Activated naive CD4-positive, alpha-beta T cell treated with anti-CD3 and anti-CD28 coated beads, Interleukin-2, amount 10 ng/mL, durations not matched to agents 7 days and 5 days (primary cell): ENCODE measurements around the gene DTX3L.
"Not testable (repeated sequence)": the region's sequence is repeated elsewhere in the genome, so short reads cannot be mapped to it uniquely, and the experiment has no call there.

Experiments used
- CTCF ChIA-PET: fragments of 350-600 bp; sonication (Branson Sonifier 250); formaldehyde crosslinking; loops from one replicate; lab custom pipeline; 2021; ENCODE audit warnings: antibody characterized with exemption; lab: Charles Lee
- DNase-seq: peaks from one replicate; pipeline ENCODE4 v3.0.0-alpha.2; 2020
- H3K27ac Mint-ChIP-seq: one replicate; pipeline ENCODE4 v1.8.0; 2021; ENCODE audit warnings: mild to moderate bottlenecking, moderate library complexity, mixed read lengths
- H3K27me3 Mint-ChIP-seq: one replicate; pipeline ENCODE4 v1.8.0; 2021; ENCODE audit warnings: mild to moderate bottlenecking, mixed read lengths
- H3K36me3 Mint-ChIP-seq: one replicate; pipeline ENCODE4 v1.8.0; 2021; ENCODE audit warnings: mixed read lengths
- H3K4me1 Mint-ChIP-seq: one replicate; pipeline ENCODE4 v1.8.0; 2021; ENCODE audit warnings: mixed read lengths
- H3K4me3 Mint-ChIP-seq: one replicate; pipeline ENCODE4 v1.8.0; 2021; ENCODE audit warnings: mild to moderate bottlenecking, moderate library complexity, mixed read lengths
- H3K9me3 Mint-ChIP-seq: one replicate; pipeline ENCODE4 v1.8.0; 2021; ENCODE audit warnings: mixed read lengths

The DTX3L gene

DNA sequence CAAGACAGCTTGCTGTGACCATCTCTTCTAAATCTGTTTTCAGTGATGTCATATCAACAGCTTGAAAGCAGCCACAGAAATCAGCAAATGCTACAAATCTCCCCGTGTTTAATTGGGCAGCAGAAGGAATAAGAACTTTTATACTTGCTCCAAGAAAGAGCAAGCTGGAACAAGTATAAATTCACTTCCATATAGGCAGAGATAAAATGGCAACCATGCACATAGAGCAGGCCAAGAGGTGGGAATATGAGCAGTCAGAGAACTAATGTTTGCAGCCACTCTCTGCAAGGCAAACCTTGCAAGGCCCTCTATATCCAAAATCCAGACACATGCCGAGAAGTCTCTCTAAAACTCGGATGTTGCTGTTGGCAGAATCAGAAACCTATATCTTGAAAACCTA, 16.1 kb upstream of the DTX3L start:
- Mint-ChIP-seq H3K36me3 (peaks cover 75% of the 10 kb centered on the region), H3K9me3 (no peaks in the 10 kb centered on the region), H3K4me1 (peaks cover under 1% of the 10 kb centered on the region), H3K27me3 (no peaks in the 10 kb centered on the region), H3K27ac (peak overlapping the region; percentile 63), H3K4me3 (no peak overlapping the region)
- no peak for DNase-seq
- CTCF ChIA-PET = interaction anchor here (1.6 kb wide), 2 partner anchors 88 to 131 kb away, joined by 3 to 6 read pairs; no protein-coding TSS in a partner anchor

- peaks cover 6% of the 10 kb centered on the region for H3K4me1 Mint-ChIP-seq
- H3K4me3 Mint-ChIP-seq = no peak overlapping the region
- DNase-seq = no peak
- H3K27ac Mint-ChIP-seq = no peak overlapping the region
- H3K36me3 Mint-ChIP-seq = peaks cover 76% of the 10 kb centered on the region
- CTCF ChIA-PET = interaction anchor here (1.2 to 1.6 kb wide), 3 partner anchors 10 to 130 kb away, joined by 3 to 6 read pairs (median 4); no protein-coding TSS in a partner anchor
- no peaks in the 10 kb centered on the region for H3K27me3 Mint-ChIP-seq
- no peaks in the 10 kb centered on the region for H3K9me3 Mint-ChIP-seq
These were observed 15.5 kb upstream of the DTX3L start for GRCh38 chr3:122548619-122549018.

DNA sequence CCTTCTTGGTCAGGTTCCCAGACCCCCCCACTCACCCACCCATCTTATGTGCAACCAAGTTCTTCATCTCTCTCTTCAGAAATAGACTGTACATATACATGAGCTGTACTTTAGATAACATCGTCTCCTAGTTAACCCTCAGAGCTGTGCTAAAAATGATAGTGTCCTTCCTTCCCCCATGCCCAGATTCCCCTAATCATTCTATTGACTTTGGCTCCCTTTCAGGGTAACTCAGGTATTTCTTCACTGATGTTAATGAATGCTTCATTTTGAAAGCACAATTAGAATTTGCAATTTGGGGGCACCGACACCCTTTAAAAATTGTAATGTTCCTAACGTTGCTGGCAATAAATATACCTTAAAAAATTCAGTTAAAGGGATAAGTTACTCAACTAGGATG, 11.0 kb upstream of the DTX3L start:
- Mint-ChIP-seq H3K27ac (no peak overlapping the region), H3K4me3 (no peak overlapping the region), H3K4me1 (peaks cover 24% of the 10 kb centered on the region), H3K9me3 (no peaks in the 10 kb centered on the region), H3K36me3 (peaks cover 78% of the 10 kb centered on the region), H3K27me3 (no peaks in the 10 kb centered on the region)
- no peak for DNase-seq
- CTCF ChIA-PET = interaction anchor here (1.0 kb wide), 1 partner anchor 126 kb away, joined by 4 read pairs; no protein-coding TSS in a partner anchor

GRCh38 chr3:122555275-122556071, 8.7 kb upstream of the DTX3L start:
- no peak overlapping the region for H3K27ac Mint-ChIP-seq
- peaks cover 38% of the 10 kb centered on the region for H3K4me1 Mint-ChIP-seq
- DNase-seq = no peak
- H3K9me3 Mint-ChIP-seq = no peaks in the 10 kb centered on the region
- CTCF ChIA-PET = interaction anchor here (0.8 to 10.9 kb wide), 3 partner anchors 18 to 124 kb away, joined by 3 to 183 read pairs (median 4); partner anchors contain the start of gene PARP14
- H3K36me3 Mint-ChIP-seq = peaks cover 75% of the 10 kb centered on the region
- no peaks in the 10 kb centered on the region for H3K27me3 Mint-ChIP-seq
- H3K4me3 Mint-ChIP-seq = no peak overlapping the region

DNA sequence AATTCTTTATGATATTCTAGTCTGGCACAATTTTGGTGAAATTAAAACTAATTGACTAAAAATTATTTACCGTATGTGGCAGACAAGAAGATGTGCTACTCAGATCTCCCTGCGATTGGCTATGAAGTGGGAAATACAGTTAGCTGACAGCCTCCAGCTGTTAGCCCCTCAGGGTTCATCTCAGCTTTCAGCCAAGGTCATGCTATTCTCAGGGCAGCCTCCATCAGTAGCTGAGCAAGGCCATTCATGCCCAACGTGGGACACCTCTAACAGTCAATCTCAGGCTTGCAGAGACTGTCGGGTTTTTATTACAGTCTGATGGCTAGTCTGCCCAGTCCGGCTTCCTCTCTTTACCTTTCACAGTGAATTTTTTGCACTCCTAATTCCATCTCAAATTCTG, 6.8 kb upstream of the DTX3L start:
- peaks cover 56% of the 10 kb centered on the region for H3K4me1 Mint-ChIP-seq
- H3K27ac Mint-ChIP-seq = no peak overlapping the region
- CTCF ChIA-PET = interaction anchor here (1.4 to 10.9 kb wide), 2 partner anchors 121 to 131 kb away, joined by 4 to 183 read pairs; partner anchors contain the start of gene PARP14
- no peaks in the 10 kb centered on the region for H3K9me3 Mint-ChIP-seq
- H3K27me3 Mint-ChIP-seq = no peaks in the 10 kb centered on the region
- DNase-seq = no peak
- H3K4me3 Mint-ChIP-seq = no peak overlapping the region
- H3K36me3 Mint-ChIP-seq = peaks cover 71% of the 10 kb centered on the region

- CTCF ChIA-PET = interaction anchor here (0.8 to 10.9 kb wide), 4 partner anchors 10 to 129 kb away, joined by 3 to 183 read pairs (median 4); partner anchors contain the start of gene PARP14
- Mint-ChIP-seq H3K9me3 (no peaks in the 10 kb centered on the region), H3K27ac (no peak overlapping the region), H3K36me3 (peaks cover 67% of the 10 kb centered on the region), H3K27me3 (no peaks in the 10 kb centered on the region), H3K4me3 (no peak overlapping the region), H3K4me1 (peaks cover 60% of the 10 kb centered on the region)
- DNase-seq = no peak
These were observed 5.5 kb upstream of the DTX3L start for GRCh38 chr3:122558605-122559004.

DNA sequence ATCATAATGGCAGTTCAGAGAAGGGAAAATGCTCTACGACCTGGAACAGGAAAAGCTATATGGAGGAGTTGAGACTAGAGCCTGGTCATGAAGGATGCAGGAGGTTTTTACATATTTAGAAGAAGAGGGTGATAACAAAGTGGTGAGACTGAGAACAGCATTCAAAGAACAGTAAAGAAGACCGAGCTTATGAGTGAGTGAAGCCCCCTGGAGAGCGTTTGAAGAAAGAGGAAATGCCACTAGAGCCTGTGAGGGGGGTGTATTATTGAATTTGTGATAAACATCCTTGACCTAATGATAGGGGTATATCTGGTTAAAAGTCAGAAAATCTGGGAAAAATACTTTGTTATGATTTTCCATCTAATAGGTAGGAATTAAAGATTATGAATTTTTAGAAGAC, 4.2 kb upstream of the DTX3L start:
- Mint-ChIP-seq H3K36me3 (peaks cover 70% of the 10 kb centered on the region), H3K4me1 (peaks cover 56% of the 10 kb centered on the region), H3K9me3 (no peaks in the 10 kb centered on the region), H3K4me3 (no peak overlapping the region), H3K27me3 (no peaks in the 10 kb centered on the region), H3K27ac (no peak overlapping the region)
- DNase-seq = no peak
- CTCF ChIA-PET = interaction anchor here (1.7 to 10.9 kb wide), 2 partner anchors 119 to 143 kb away, joined by 5 to 183 read pairs; partner anchors contain the start of genes PARP14 and WDR5B

GRCh38 chr3:122560680-122561079, 3.5 kb upstream of the DTX3L start:
- CTCF ChIA-PET = interaction anchor here (1.0 to 10.9 kb wide), 4 partner anchors 100 to 144 kb away, joined by 3 to 183 read pairs (median 5); partner anchors contain the start of genes PARP14 and WDR5B
- DNase-seq = peak; percentile 77
- H3K4me1 Mint-ChIP-seq = peaks cover 54% of the 10 kb centered on the region

DNA sequence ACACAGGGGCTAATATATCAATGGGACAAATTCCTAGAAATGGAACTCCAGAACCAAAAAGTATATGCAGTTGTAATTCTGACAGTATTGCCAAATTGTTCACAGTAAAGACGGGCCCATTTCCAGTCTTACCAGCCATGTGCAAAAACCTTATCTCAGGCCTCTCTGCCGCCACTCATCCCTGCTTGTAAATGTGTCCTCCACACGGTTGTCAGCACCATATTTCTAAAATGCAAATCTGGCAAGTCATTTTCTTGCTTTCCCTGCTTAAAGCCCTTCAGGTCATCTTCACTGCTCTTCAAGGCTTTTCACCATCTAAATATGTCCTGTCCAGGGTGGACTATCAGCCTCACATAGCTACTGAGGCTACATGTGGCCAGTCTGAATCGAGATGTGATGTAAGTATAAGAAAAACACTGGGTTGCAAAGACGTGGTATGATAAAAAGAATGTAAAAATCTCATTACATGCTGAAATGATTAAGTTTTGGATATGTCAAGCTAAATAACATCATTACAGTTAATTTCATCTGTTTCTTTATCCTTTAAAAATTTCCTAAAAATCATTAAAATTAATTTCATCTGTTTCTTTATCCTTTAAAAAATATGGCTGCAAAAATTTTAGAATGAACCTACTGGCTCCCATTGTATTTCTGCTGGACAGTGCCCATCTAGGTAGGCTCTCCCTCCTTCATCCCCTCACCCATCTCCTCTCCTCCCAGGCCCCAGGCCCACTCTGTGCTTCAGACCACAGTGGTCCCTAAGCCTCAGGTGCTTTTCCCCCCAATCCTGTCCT, 1.0 kb upstream of the DTX3L start:
- DNase-seq = no peak
- CTCF ChIA-PET = interaction anchor here (0.9 to 10.9 kb wide), 5 partner anchors 104 to 171 kb away, joined by 3 to 183 read pairs (median 3); partner anchors contain the start of gene PARP14
- peaks cover 73% of the 10 kb centered on the region for H3K36me3 Mint-ChIP-seq

More at GRCh38 chr3:122560680-122561079, 3.5 kb upstream of the DTX3L start:
- Mint-ChIP-seq H3K9me3 (no peaks in the 10 kb centered on the region), H3K4me3 (peak overlapping the region; percentile 14), H3K27ac (peak overlapping the region; percentile 82), H3K36me3 (peaks cover 68% of the 10 kb centered on the region), H3K27me3 (no peaks in the 10 kb centered on the region)

GRCh38 chr3:122563717-122564025, 467 bp upstream of the DTX3L start:
- Mint-ChIP-seq H3K4me3 (peak overlapping the region; percentile 99), H3K4me1 (peaks cover 78% of the 10 kb centered on the region), H3K27ac (peak overlapping the region; percentile 97), H3K9me3 (no peaks in the 10 kb centered on the region), H3K27me3 (no peaks in the 10 kb centered on the region), H3K36me3 (peaks cover 77% of the 10 kb centered on the region)
- CTCF ChIA-PET = interaction anchor here (1.1 to 10.9 kb wide), 3 partner anchors 106 to 120 kb away, joined by 3 to 183 read pairs (median 3); partner anchors contain the start of gene PARP14
- peak; percentile 42 for DNase-seq

More for the DNA sequence above, 1.0 kb upstream of the DTX3L start:
- H3K27me3 Mint-ChIP-seq = no peaks in the 10 kb centered on the region
- no peaks in the 10 kb centered on the region for H3K9me3 Mint-ChIP-seq
- H3K4me3 Mint-ChIP-seq = peak overlapping the region; percentile 99
- H3K27ac Mint-ChIP-seq = peak overlapping the region; percentile 97
- H3K4me1 Mint-ChIP-seq = peaks cover 74% of the 10 kb centered on the region

- not testable (repeated sequence) for H3K27me3 Mint-ChIP-seq, DNase-seq, H3K9me3 Mint-ChIP-seq
- Mint-ChIP-seq H3K4me1 (peaks cover 74% of the 10 kb centered on the region), H3K36me3 (peaks cover 81% of the 10 kb centered on the region), H3K4me3 (peak overlapping the region; percentile 25), H3K27ac (peak overlapping the region; percentile 81)
- CTCF ChIA-PET = interaction anchor here (2.8 kb wide), 1 partner anchor 111 kb away, joined by 15 read pairs; no protein-coding TSS in a partner anchor
These were observed 4.0 kb downstream of the DTX3L start for GRCh38 chr3:122568131-122568530.

DNA sequence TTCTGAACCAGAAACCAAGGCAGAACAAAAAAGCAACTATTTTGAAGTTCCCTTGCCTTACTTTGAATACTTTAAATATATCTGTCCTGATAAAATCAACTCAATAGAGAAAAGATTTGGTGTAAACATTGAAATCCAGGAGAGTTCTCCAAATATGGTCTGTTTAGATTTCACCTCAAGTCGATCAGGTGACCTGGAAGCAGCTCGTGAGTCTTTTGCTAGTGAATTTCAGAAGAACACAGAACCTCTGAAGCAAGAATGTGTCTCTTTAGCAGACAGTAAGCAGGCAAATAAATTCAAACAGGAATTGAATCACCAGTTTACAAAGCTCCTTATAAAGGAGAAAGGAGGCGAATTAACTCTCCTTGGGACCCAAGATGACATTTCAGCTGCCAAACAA, 4.6 kb downstream of the DTX3L start:
- CTCF ChIA-PET = interaction anchor here (2.8 kb wide), 1 partner anchor 111 kb away, joined by 15 read pairs; no protein-coding TSS in a partner anchor
- Mint-ChIP-seq H3K9me3 (peaks cover 3% of the 10 kb centered on the region), H3K27me3 (no peaks in the 10 kb centered on the region), H3K4me1 (peaks cover 77% of the 10 kb centered on the region), H3K27ac (peak overlapping the region; percentile 81), H3K36me3 (peaks cover 80% of the 10 kb centered on the region), H3K4me3 (peak overlapping the region; percentile 25)
- DNase-seq = no peak

DNA sequence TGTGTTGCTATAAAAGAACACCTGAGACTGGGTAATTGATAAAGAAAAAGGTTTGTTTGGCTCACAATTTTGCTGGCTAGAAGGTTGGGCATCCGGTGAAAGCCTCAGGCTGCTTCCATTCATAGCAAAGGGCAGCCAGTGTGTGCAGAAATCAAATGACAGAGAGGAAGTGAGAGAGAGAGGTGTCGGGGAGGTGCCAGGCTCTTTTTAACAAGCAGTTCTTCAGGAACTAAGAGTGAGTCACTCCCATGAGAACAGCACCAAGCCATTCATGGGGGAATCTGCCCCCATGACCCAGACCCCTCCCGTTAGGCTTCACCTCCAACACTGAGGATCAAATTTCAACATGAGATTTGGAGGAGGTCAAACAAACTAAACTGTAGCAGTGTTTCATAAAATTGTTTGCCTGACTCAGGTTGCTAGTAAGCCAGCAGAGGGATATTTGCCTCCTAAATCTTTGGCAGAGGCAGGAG, 8.8 kb downstream of the DTX3L start:
- Mint-ChIP-seq H3K27ac (peak overlapping the region; percentile 89), H3K9me3 (peaks cover 3% of the 10 kb centered on the region), H3K27me3 (no peaks in the 10 kb centered on the region), H3K4me1 (peaks cover 78% of the 10 kb centered on the region), H3K4me3 (no peak overlapping the region), H3K36me3 (peaks cover 67% of the 10 kb centered on the region)
- CTCF ChIA-PET = no interaction called here
- peak; percentile 46 for DNase-seq
